Sigmoid colon (tissue), 7 donors: ENCODE measurements around the gene TMEM115. TPM values are rescaled to one million over a fixed set of nuclear protein-coding genes. Genes with fewer than 3 reads are reported as not detected.

Source experiments
- DNase-seq: peaks from one replicate; pipeline ENCODE4 v3.0.0-alpha.2; 2019
- H3K27ac ChIP-seq, 4 donors: fragments of 200-600 bp; sonication (generic); one replicate each; pipeline ENCODE4 v1.5.1; 2016 to 2019; ENCODE audit warnings: mild to moderate bottlenecking in 1 of 4
- H3K27me3 ChIP-seq, 3 donors: fragments of 200-600 bp; sonication (generic); one replicate each; pipeline ENCODE4 v1.5.1; 2019; ENCODE audit warnings: mild to moderate bottlenecking in 1 of 3
- H3K36me3 ChIP-seq, 4 donors: fragments of 200-600 bp; sonication (generic); one replicate each; pipeline ENCODE4 v1.5.1; 2016 to 2019
- H3K4me1 ChIP-seq, 4 donors: fragments of 200-600 bp; sonication (generic); one replicate each; pipeline ENCODE4 v1.5.1; 2017 to 2019
- H3K4me3 ChIP-seq, 4 donors: fragments of 200-600 bp; sonication (generic); one replicate each; pipeline ENCODE4 v1.5.1; 2017 to 2019; ENCODE audit warnings: mild to moderate bottlenecking in 2 of 4, moderate library complexity in 1 of 4
- H3K9me3 ChIP-seq, 4 donors: fragments of 200-600 bp in 3 of 4; sonication (generic) in 3 of 4; one replicate each; pipeline versions ENCODE4 v1.5.1 to v1.6.1; 2013 to 2019
- CTCF ChIP-seq, 4 experiments: fragments of 450-650 bp in 3 of 4; fragments of 200-600 bp in 1 of 4; IDR thresholded peaks; one replicate each; pipeline ENCODE4 v1.5.1; 2016 to 2019; ENCODE audit warnings: antibody characterized with exemption in 4 of 4, mild to moderate bottlenecking in 3 of 4, moderate library complexity in 2 of 4
- EP300 ChIP-seq, 4 donors: sonication (generic); formaldehyde crosslinking; IDR thresholded peaks; one replicate each; pipeline ENCODE4 v1.6.1; 2017; ENCODE audit warnings: antibody characterized with exemption in 4 of 4
- POLR2A ChIP-seq, 2 donors: fragments of 450-650 bp; IDR thresholded peaks; one replicate each; pipeline ENCODE4 v1.6.1; 2016; ENCODE audit warnings: antibody characterized with exemption in 2 of 2, mild to moderate bottlenecking in 2 of 2, moderate library complexity in 2 of 2
- POLR2AphosphoS5 ChIP-seq, 4 donors: sonication (generic); formaldehyde crosslinking; IDR thresholded peaks; one replicate each; pipeline ENCODE4 v1.6.1; 2017; ENCODE audit warnings: antibody characterized with exemption in 4 of 4
- WGBS, 2 donors: extraction: QIAGEN DNeasy Blood & Tissue Kit; methylation state at CpG; one replicate each; pipeline ENCODE4 v1.1.7; 2013; 5-methylcytosine and 5-hydroxymethylcytosine counted together
- intact Hi-C: fragments of 100-400 bp; cut with DNase I; formaldehyde crosslinking; loops from one replicate; pipeline ENCODE4 v1.15.1; 2023
- polyA plus RNA-seq, 3 donors: library from polyadenylated mRNA; stranded (reverse); fragments of 200-250 nt; gene quantifications; one replicate each; pipeline ENCODE4 v1.2.3, GENCODE V29; 2013
- total RNA-seq, 4 donors: library from RNA; depleted of rRNA; stranded (reverse); fragments of >200 nt; gene quantifications; one replicate each; pipeline ENCODE4 v1.1.0, GENCODE V29; 2016
- donor health status: healthy with polysubstance abuse.
- donor health status: Bipolar disorder and iron deficiency.
- donor health status: healthy.

Gene TMEM115
- total and polyA plus RNA-seq, 7 donors, result 9.5 to 45.7 (median 40.5) TPM

GRCh38 chr3:50385754-50386153 is 26.4 kb upstream of the TMEM115 start:
- no peaks in the 10 kb centered on the region for H3K4me1 ChIP-seq
- no peaks in the 10 kb centered on the region for H3K36me3 ChIP-seq
- WGBS, 2 donors, result 72 to 88% methylated on average over 13 of the region's 13 CpGs
- TF ChIP-seq CTCF (IDR thresholded peaks at IDR 0.05) (no peak), EP300 (IDR thresholded peaks at IDR 0.05) (no peak), POLR2A (IDR thresholded peaks at IDR 0.05) (no peak), POLR2AphosphoS5 (IDR thresholded peaks at IDR 0.05) (no peak)
- no peak overlapping the region for H3K4me3 ChIP-seq
- H3K27me3 ChIP-seq, result no peaks in the 10 kb centered on the region
- no peaks in the 10 kb centered on the region for H3K9me3 ChIP-seq
- DNase-seq, result no peak
- no peak overlapping the region for H3K27ac ChIP-seq
- intact Hi-C loops, result no loop called here

- Histone ChIP-seq H3K9me3 (no peaks in the 10 kb centered on the region), H3K27me3 (no peaks in the 10 kb centered on the region), H3K4me3 (no peak overlapping the region), H3K27ac (no peak overlapping the region), H3K36me3 (no peaks in the 10 kb centered on the region), H3K4me1 (no peaks in the 10 kb centered on the region)
- no peak for DNase-seq
- intact Hi-C loops, result no loop called here
- WGBS, 2 donors, result 81 to 89% methylated on average over 6 of the region's 6 CpGs
- TF ChIP-seq POLR2A (IDR thresholded peaks at IDR 0.05) (no peak), EP300 (IDR thresholded peaks at IDR 0.05) (no peak), POLR2AphosphoS5 (IDR thresholded peaks at IDR 0.05) (no peak), CTCF (IDR thresholded peaks at IDR 0.05) (no peak)
These were observed 24.4 kb upstream of the TMEM115 start for GRCh38 chr3:50383750-50384149.

GRCh38 chr3:50382722-50383121 is 23.4 kb upstream of the TMEM115 start:
- H3K27ac ChIP-seq, result no peak overlapping the region
- 93% methylated on average over 12 of the region's 12 CpGs for WGBS, 2 donors
- no peaks in the 10 kb centered on the region for H3K27me3 ChIP-seq

GRCh38 chr3:50381383-50381782 is 22.1 kb upstream of the TMEM115 start:
- WGBS, 2 donors, result 92 to 93% methylated on average over 4 of the region's 4 CpGs

More at GRCh38 chr3:50382722-50383121, 23.4 kb upstream of the TMEM115 start:
- Histone ChIP-seq H3K9me3 (no peaks in the 10 kb centered on the region), H3K4me1 (no peaks in the 10 kb centered on the region), H3K4me3 (no peak overlapping the region), H3K36me3 (no peaks in the 10 kb centered on the region)
- intact Hi-C loops, result no loop called here
- TF ChIP-seq EP300 (IDR thresholded peaks at IDR 0.05), result no peak
- no peak for TF ChIP-seq POLR2A (IDR thresholded peaks at IDR 0.05)
- TF ChIP-seq CTCF (IDR thresholded peaks at IDR 0.05), result no peak
- no peak for DNase-seq

More at GRCh38 chr3:50381383-50381782, 22.1 kb upstream of the TMEM115 start:
- DNase-seq, result no peak
- no peak overlapping the region for H3K4me3 ChIP-seq
- TF ChIP-seq EP300 (IDR thresholded peaks at IDR 0.05) (no peak), POLR2AphosphoS5 (IDR thresholded peaks at IDR 0.05) (no peak), POLR2A (IDR thresholded peaks at IDR 0.05) (no peak), CTCF (IDR thresholded peaks at IDR 0.05) (no peak)
- no peak overlapping the region for H3K27ac ChIP-seq
- no peaks in the 10 kb centered on the region for H3K27me3 ChIP-seq
- H3K4me1 ChIP-seq, result no peaks in the 10 kb centered on the region
- intact Hi-C loops, result no loop called here
- no peaks in the 10 kb centered on the region for H3K36me3 ChIP-seq
- H3K9me3 ChIP-seq, result no peaks in the 10 kb centered on the region
